Central memory CD8-positive, alpha-beta T cell (primary cell): ENCODE results near the gene PLEKHA8.

Experiments
- ATAC-seq: fragments of 150-1000 bp; cut with Tn5 transposase; replicated peaks from 2 replicates; pipeline ENCODE4 v1.10.0; 2022; ENCODE audit warnings: mild to moderate bottlenecking, moderate FRiP score, moderate number of reproducible peaks; ENCODE audit not compliant: poor library complexity, severe bottlenecking; ENCODE audit errors: extremely low read depth
- DNase-seq, 2 donors: peaks; one replicate each; pipeline ENCODE4 v3.0.0; 2021; ENCODE audit warnings: low spot score in 2 of 2
- H3K27ac Mint-ChIP-seq: one replicate; pipeline ENCODE4 v1.8.0; 2022; ENCODE audit warnings: low read depth, mild to moderate bottlenecking, moderate library complexity, mixed read lengths
- H3K27me3 Mint-ChIP-seq: one replicate; pipeline ENCODE4 v1.8.0; 2022; ENCODE audit warnings: mixed read lengths
- H3K36me3 Mint-ChIP-seq: one replicate; pipeline ENCODE4 v1.8.0; 2022; ENCODE audit warnings: mild to moderate bottlenecking, moderate library complexity, mixed read lengths; ENCODE audit not compliant: insufficient read depth
- H3K4me1 Mint-ChIP-seq: one replicate; pipeline ENCODE4 v1.8.0; 2022; ENCODE audit warnings: mixed read lengths
- H3K4me3 Mint-ChIP-seq: one replicate; pipeline ENCODE4 v1.8.0; 2022; ENCODE audit warnings: mild to moderate bottlenecking, moderate library complexity, mixed read lengths
- H3K9me3 Mint-ChIP-seq: one replicate; pipeline ENCODE4 v1.8.0; 2022; ENCODE audit warnings: mixed read lengths

Gene PLEKHA8

DNA sequence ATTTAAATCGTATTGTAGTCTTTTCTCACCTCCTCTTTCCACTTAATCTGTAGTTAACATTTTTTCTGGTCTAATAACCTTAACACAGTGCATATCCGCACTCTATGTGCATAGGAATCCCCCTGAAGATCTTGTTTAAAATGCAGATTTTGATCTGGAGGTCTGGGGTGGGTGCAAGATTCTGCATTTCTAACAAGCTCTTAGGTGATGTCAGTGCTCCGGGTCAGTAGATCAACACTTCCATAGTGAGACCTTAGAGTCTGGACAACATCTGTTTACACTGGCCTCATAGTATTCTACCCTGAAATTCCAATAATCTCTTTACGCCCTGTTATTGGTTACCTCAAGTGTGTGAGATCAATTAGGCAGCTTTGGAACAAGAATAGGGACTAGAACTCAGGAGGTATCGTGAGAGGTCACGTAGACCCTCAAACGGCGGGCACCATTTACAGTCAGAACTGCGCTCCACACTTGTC lies 434 bp upstream of the PLEKHA8 start:
- peaks cover 36% of the 10 kb centered on the region for H3K4me1 Mint-ChIP-seq
- no peaks in the 10 kb centered on the region for H3K9me3 Mint-ChIP-seq
- H3K36me3 Mint-ChIP-seq = peaks cover 7% of the 10 kb centered on the region
- H3K27me3 Mint-ChIP-seq = no peaks in the 10 kb centered on the region
- no peak overlapping the region for H3K4me3 Mint-ChIP-seq
- peak overlapping the region; percentile 85 for H3K27ac Mint-ChIP-seq
- ATAC-seq (no peak), DNase-seq (no peak)

DNA sequence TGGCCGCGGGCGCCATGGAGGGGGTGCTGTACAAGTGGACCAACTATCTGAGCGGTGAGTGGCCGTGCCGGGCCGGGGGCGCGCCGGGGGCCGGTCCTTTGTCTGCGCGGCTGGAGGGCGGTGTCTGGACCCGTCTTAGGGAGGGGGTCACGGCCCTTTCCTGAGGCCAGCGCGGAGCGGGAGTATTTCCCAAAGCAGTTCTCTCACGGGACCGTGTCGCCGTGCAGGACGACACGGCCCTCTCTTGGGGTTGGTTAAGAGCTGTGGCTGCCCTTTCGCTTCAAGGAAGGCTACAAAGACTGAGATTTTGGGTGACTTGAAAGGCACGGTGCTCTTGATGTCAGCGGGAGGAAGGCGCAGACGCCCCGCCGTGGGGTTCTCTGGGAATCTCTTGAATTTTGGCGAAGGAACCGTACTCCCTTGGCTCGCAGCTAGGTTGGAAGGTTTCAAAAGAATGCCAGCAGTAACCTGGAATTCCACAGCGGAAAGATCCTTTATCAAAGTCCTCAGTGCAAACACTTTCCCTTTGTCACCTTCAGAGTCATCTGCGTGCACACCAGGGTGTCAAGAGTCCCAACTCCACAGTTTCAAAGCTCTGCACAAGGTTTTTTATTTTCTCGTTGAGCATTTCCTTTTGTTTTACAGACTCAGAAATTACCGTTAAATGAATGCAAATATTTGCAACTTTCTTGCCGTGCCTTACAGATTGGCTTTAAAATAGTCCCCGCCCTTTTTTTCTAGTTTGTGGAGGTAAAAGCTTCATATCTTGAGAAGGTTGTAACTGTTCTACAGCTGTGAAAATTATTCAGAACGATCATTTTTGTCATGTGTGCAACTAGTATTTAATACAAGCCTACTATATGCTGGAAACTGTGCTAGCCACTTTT lies 780 bp downstream of the PLEKHA8 start:
- H3K4me3 Mint-ChIP-seq = no peak overlapping the region
- no peaks in the 10 kb centered on the region for H3K9me3 Mint-ChIP-seq
- ATAC-seq (peak; percentile 20), DNase-seq (peak in 1 of 2 donors; percentile 20)
- H3K27ac Mint-ChIP-seq = peak overlapping the region; percentile 62
- no peaks in the 10 kb centered on the region for H3K27me3 Mint-ChIP-seq
- H3K4me1 Mint-ChIP-seq = peaks cover 26% of the 10 kb centered on the region
- H3K36me3 Mint-ChIP-seq = peaks cover 7% of the 10 kb centered on the region

DNA sequence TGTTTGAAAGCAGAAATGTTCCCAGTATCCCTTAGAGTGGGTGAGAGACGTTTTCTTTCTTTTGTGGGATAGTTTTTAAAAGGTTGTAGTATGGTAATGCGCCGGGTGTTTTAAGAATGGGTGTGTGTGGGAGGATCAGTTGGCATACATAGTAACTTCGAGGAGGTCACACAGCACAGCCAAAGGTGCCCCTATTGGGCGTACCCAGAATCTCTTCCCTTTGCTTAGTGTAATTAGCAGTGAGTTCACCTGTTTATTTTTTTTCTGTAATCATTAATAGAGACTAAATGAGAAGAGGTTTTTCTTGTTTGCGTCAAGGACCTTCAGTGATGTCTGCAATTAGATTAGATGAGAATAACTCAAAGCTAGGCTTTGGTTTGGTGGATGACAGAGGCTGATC lies 1.5 kb downstream of the PLEKHA8 start:
- Mint-ChIP-seq H3K27ac (no peak overlapping the region), H3K4me3 (no peak overlapping the region), H3K9me3 (no peaks in the 10 kb centered on the region), H3K27me3 (no peaks in the 10 kb centered on the region), H3K4me1 (peaks cover 26% of the 10 kb centered on the region), H3K36me3 (peaks cover 7% of the 10 kb centered on the region)
- no peak for DNase-seq
- no peak for ATAC-seq

DNA sequence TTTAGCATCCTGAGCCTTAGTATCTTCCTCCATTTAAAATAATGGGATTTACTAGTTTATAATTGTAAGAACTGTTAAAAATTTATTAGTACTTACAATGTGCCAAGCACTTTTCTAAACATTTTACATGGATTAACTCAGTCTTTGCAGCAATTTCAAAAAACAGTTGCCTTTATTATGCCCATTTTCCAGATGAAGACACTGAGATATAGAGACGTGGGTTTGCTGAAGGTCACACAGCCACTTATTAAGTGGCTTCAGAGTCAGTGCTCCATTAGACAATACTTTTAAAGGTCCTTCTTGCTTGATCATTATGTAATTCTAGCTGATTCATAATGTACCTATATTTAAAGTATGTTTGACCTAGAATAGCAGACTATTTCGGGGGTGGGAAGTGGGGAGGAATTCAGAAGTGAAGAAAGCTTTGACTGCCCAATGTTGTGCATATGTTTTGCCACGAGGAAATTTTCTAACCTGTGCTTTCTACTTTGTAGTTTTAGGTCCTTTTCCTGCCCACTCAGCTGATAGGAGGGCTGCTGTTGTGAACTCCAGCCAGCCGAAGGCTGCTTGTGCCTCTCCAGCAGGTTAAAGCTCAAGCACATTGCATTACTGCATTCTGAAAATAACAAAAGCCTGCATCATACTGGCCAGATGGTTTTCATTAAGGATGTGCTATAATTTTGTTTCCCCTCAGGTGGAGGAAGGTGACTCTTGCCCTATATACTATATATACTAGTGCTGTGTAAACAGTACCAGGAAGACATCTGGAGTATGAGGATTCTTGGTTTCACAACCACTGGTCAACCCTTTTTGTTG lies 4.3 kb downstream of the PLEKHA8 start:
- ATAC-seq (no peak), DNase-seq (no peak)
- Mint-ChIP-seq H3K4me3 (no peak overlapping the region), H3K9me3 (no peaks in the 10 kb centered on the region), H3K27ac (no peak overlapping the region), H3K4me1 (peaks cover 5% of the 10 kb centered on the region), H3K36me3 (peaks cover 4% of the 10 kb centered on the region), H3K27me3 (no peaks in the 10 kb centered on the region)

DNA sequence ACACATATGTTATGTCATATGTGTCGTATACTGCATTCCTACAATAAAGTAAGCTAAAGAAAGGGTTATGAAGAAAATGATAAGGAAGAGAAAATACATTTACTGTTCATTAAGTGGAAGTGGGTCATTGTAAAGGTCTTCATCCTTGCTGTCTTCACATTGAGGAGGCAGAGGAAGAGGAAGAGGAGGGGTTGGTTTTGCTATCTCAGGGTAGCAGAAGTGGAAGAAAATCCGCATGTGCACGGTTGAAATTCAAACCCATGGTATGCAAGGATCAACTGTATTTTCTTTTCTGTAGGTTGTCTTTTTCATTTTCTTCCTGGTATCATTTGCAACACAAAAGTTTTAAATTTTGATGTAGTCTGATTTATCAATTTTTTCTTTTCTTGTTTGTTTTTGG lies 6.3 kb downstream of the PLEKHA8 start:
- no peaks in the 10 kb centered on the region for H3K36me3 Mint-ChIP-seq
- H3K27ac Mint-ChIP-seq = no peak overlapping the region
- H3K4me1 Mint-ChIP-seq = peaks cover 5% of the 10 kb centered on the region
- DNase-seq = no peak
- H3K27me3 Mint-ChIP-seq = no peaks in the 10 kb centered on the region
- no peak overlapping the region for H3K4me3 Mint-ChIP-seq
- H3K9me3 Mint-ChIP-seq = no peaks in the 10 kb centered on the region
- no peak for ATAC-seq

DNA sequence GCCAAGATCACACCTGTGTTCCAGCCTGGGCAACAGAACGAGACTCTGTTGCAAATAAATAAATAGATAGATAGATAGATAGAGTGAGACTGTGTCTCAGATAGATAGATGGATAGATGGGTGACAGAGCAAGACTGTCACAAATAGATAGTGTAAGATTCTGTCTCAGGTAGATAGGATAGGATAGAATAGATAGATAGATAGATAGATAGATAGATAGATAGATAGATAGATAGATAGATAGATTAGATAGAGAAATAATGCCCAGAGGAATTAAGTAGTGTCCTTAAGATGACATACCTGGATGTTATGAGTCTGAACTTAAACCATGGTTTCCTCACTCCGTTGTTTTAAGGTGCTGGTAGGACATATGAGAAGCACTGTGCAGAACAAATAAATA lies 8.0 kb downstream of the PLEKHA8 start:
- DNase-seq (no peak), ATAC-seq (no peak)
- Mint-ChIP-seq H3K4me1 (peaks cover 14% of the 10 kb centered on the region), H3K4me3 (no peak overlapping the region), H3K27ac (no peak overlapping the region), H3K9me3 (no peaks in the 10 kb centered on the region), H3K36me3 (no peaks in the 10 kb centered on the region), H3K27me3 (no peaks in the 10 kb centered on the region)

DNA sequence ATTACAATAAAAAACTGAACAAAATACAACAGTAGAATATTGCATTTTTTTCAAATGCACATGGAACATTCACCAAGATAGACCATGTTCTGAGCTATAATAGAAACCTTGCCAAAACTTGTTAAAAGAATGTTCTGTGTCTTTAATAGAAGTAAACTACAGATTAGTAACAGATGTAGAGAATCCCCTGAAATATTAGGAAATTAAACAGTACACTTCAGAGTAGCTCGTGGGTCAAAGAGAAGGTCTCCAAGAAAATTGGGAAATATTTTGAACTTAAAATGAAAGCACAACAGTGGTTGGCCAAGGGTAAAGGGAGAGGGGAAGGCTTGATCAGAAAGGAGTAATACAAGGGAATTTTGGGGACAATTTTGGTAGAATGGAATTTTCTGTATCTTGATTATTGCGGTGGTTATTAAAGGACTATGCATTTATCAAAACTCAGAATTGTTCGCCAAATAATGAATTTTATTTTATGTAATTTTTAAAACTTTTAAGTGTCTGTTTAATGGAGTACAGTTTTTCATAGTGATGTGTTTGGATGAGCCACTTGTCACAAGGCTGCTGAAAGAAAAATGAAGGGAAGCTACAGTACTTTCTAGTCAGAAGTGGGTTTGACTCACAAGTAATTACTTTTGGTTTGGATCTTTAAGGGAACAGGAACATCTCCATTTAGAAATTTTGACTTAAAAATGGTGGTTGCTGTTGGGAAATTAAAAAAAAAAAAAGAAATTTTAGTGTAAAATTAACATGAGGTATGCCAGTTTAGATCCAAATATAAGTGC lies 10.2 kb downstream of the PLEKHA8 start:
- Mint-ChIP-seq H3K27ac (no peak overlapping the region), H3K4me1 (peaks cover 14% of the 10 kb centered on the region), H3K9me3 (no peaks in the 10 kb centered on the region), H3K36me3 (no peaks in the 10 kb centered on the region), H3K4me3 (no peak overlapping the region), H3K27me3 (no peaks in the 10 kb centered on the region)
- ATAC-seq (no peak), DNase-seq (no peak)

DNA sequence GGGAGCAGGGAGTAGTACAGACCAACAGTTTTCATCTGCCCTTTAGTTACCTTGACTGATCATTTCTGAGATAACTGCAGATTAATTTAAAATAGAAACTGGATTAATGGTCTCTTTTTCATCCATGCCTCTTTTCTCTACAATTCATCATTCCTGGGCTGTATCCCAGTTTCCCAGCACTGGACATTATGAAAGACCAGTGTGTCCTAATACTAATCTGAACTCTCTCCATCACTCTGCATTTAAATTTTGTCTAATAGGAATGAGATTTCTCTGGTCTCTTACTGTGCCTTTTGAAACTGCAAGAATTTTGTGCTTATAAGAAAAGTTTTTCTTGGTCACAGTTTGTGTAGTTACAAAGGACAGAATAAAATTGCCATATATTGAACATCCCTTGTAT lies 12.7 kb downstream of the PLEKHA8 start:
- peaks cover 4% of the 10 kb centered on the region for H3K36me3 Mint-ChIP-seq
- ATAC-seq = no peak
- H3K4me1 Mint-ChIP-seq = peaks cover 14% of the 10 kb centered on the region
- H3K27ac Mint-ChIP-seq = no peak overlapping the region
- no peak for DNase-seq
- H3K27me3 Mint-ChIP-seq = no peaks in the 10 kb centered on the region
- no peaks in the 10 kb centered on the region for H3K9me3 Mint-ChIP-seq
- H3K4me3 Mint-ChIP-seq = no peak overlapping the region

DNA sequence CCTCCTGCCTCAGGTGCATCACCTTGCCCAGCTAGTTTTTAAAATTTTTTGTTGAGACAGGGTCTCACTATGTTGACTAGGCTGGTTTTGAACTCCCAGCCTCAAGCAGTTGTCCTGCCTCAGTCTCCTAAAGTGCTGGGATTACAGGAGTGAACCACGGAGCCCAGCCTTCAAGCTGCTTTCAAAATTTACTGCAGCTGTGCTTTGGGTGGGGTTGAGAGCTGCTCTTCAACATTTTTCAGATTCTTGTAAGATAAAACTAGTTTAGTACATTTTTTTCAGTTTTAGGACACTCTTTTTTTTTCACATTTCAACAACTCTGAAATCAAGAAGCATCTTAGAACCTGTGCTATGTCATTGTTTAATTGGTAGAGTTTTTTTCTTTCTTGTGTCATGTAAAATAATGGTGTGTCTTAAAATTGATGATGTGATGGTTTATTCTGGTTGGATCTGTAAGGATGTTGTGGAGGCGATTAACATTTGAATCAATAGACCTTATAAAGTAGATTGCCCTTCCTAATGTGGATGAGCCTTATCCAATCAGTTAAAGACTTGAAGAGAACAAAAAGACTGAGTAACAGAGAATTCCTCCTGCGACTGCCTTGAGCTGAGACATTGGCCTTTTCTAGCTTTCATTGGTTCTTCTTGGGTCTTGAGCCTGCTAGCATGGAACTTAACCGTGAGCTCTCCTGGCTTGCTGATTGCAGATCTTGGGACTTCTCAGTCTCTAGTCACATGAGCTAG lies 13.5 kb downstream of the PLEKHA8 start:
- no peak overlapping the region for H3K27ac Mint-ChIP-seq
- DNase-seq = no peak
- no peak overlapping the region for H3K4me3 Mint-ChIP-seq
- no peaks in the 10 kb centered on the region for H3K9me3 Mint-ChIP-seq
- no peaks in the 10 kb centered on the region for H3K27me3 Mint-ChIP-seq
- no peak for ATAC-seq
- peaks cover 14% of the 10 kb centered on the region for H3K4me1 Mint-ChIP-seq
- H3K36me3 Mint-ChIP-seq = peaks cover 4% of the 10 kb centered on the region

DNA sequence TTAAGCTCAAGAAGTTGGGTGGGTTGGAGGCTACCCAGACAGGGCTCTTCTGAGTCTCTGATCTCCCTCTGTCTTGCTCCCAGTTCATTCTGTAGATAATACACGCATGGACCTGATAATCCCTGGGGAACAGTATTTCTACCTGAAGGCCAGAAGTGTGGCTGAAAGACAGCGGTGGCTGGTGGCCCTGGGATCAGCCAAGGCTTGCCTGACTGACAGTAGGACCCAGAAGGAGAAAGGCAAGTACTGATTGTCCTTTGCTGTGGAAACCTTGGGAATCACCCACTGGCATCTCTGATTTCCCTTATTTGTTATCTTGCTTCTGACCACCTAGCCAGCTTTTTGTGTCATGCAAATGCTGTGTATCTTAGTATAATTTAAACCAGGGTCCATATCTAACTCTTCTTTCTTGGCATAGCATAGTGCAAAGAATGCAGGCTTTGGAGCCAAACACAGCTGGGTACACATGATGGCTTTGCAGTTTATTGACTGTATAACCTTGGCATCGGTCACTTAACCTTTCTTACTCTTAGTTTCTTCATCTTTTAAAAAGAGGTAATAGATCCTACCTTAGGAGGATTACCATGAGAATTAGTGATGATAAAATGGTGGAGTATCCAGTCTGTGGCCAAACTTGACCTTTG lies 18.0 kb downstream of the PLEKHA8 start:
- ATAC-seq (no peak), DNase-seq (no peak)
- Mint-ChIP-seq H3K4me1 (no peaks in the 10 kb centered on the region), H3K9me3 (no peaks in the 10 kb centered on the region), H3K4me3 (no peak overlapping the region), H3K27ac (no peak overlapping the region), H3K36me3 (peaks cover 23% of the 10 kb centered on the region), H3K27me3 (no peaks in the 10 kb centered on the region)

DNA sequence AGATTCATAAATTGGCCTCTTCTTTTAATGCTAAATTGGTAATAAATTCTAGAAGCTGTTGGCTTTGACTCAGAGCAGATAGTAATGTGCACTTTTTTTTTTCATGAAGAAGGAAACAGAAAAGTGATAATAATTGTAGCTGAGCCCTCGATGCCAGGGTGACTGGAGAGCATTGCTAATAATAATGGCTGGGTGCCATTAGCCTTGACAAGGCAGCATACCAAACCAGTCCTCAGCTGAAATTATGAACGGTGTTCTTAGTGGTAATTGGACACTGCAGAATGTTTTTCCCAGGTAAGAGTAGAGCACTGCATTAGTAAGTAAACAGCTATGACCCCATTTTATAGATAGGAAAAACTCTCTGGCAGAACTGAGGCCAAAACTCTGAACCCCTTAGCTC lies 18.9 kb downstream of the PLEKHA8 start:
- no peak overlapping the region for H3K4me3 Mint-ChIP-seq
- H3K27me3 Mint-ChIP-seq = no peaks in the 10 kb centered on the region
- H3K36me3 Mint-ChIP-seq = peaks cover 25% of the 10 kb centered on the region
- ATAC-seq (no peak), DNase-seq (no peak)
- H3K27ac Mint-ChIP-seq = no peak overlapping the region
- no peaks in the 10 kb centered on the region for H3K4me1 Mint-ChIP-seq
- no peaks in the 10 kb centered on the region for H3K9me3 Mint-ChIP-seq
